K562 (cell line): ENCODE data around the gene TMEM184C. TPM values are rescaled to one million over a fixed set of nuclear protein-coding genes. Genes with fewer than 3 reads are reported as not detected.

ENCODE experiments used
- ARID4B ChIP-seq: sonication (generic); formaldehyde crosslinking; IDR thresholded peaks from 2 replicates; pipeline ENCODE4 v1.8.0; 2022; ENCODE audit warnings: mild to moderate bottlenecking, missing genetic modification reagents
- ASH1L ChIP-seq: fragments of 450-650 bp; IDR thresholded peaks from 2 replicates; pipeline ENCODE4 v1.6.1; 2018; ENCODE audit warnings: borderline replicate concordance, mild to moderate bottlenecking, low read depth; ENCODE audit not compliant: partially characterized antibody
- DIDO1 ChIP-seq: fragments of 450-650 bp; IDR thresholded peaks from 2 replicates; pipeline ENCODE4 v1.6.1; 2016; ENCODE audit warnings: low read depth, missing biosample characterization, missing genetic modification characterization
- GABPA ChIP-seq: fragments of 200-800 bp; sonication (Bioruptor generic); conservative IDR thresholded peaks from 2 replicates; pipeline ENCODE4 v1.6.1; 2016; ENCODE audit warnings: low read depth, missing genetic modification characterization, missing compliant biosample characterization
- JUND ChIP-seq, 2 experiments: IDR thresholded peaks; 2 replicates in 1 of 2; 3 replicates in 1 of 2; pipeline ENCODE4 v1.6.1; 2011; ENCODE audit warnings: borderline replicate concordance in 2 of 2, low read depth in 2 of 2, low read length in 2 of 2, improper control_type of control experiment in 1 of 2, missing biosample characterization in 1 of 2, missing genetic modification characterization in 1 of 2, missing genetic modification reagents in 1 of 2
- MAZ ChIP-seq, 2 experiments: fragments of 450-650 bp in 1 of 2; sonication (generic) in 1 of 2; formaldehyde crosslinking; IDR thresholded peaks in 1 of 2; conservative IDR thresholded peaks in 1 of 2; 2 replicates each; pipeline versions ENCODE4 v1.4.0 to v1.5.0; 2020; ENCODE audit warnings: mild to moderate bottlenecking in 1 of 2, missing genetic modification reagents in 1 of 2
- NR4A1 ChIP-seq, 2 experiments: fragments of 250-450 bp in 1 of 2; fragments of 450-650 bp in 1 of 2; sonication (Bioruptor Pico) in 1 of 2; IDR thresholded peaks; 2 replicates each; pipeline versions ENCODE4 v1.4.0 to v1.6.1; 2016 to 2020; ENCODE audit warnings: mild to moderate bottlenecking in 2 of 2, missing compliant biosample characterization in 1 of 2, missing genetic modification characterization in 1 of 2, moderate library complexity in 1 of 2
- polyA plus RNA-seq, 8 experiments: library from polyadenylated mRNA; depleted of rRNA in 4 of 8; stranded (reverse) in 5 of 8; unstranded in 3 of 8; fragments of >200 nt; fragmentation: Nextera tagmentation in 2 of 8; fragmentation: Illumina TruSeq in 1 of 8; extraction: Ambion mirVana in 2 of 8; extraction: Trizol in 1 of 8; gene quantifications; 2 replicates each; pipeline versions ENCODE4 v1.2.1 to v1.2.3, GENCODE V29; 2011 to 2014; ENCODE audit warnings: inconsistent platforms in 1 of 8, missing spikeins in 1 of 8
- total RNA-seq, 7 experiments: library from RNA; depleted of rRNA in 6 of 7; stranded (reverse); fragments of >200 nt in 6 of 7; fragmentation: Illumina TruSeq in 2 of 7; extraction: Trizol in 2 of 7; gene quantifications; 2 replicates each; pipeline versions ENCODE4 v1.2.1 to v1.2.3, GENCODE V29; 2011 to 2021; ENCODE audit warnings: low replicate concordance in 1 of 7

The TMEM184C gene
- total and polyA plus RNA-seq, 9 of the 15 experiments (the other 6 are each of a cell fraction or from before 2014, with no cell fraction given) = 3.9 to 24.2 (median 18.2) TPM

- TF ChIP-seq ARID4B (CRISPR knock-in tag) = 0 out of 2 replicates have a peak, but pooled peaks have one; percentile 54
- peak; percentile 87 for TF ChIP-seq DIDO1 (tag)
- TF ChIP-seq ASH1L = peak; percentile 73
- peak; percentile 95 for TF ChIP-seq GABPA (tag)
- 0 out of 4 replicates have a peak, but pooled peaks of 1 of the 2 experiments have one; percentile 43 for TF ChIP-seq MAZ (CRISPR knock-in tag; conservative IDR thresholded peaks at IDR 0.05 in 1 of 2, IDR thresholded peaks at IDR 0.05 in 1 of 2)
- 0 out of 2 replicates have a peak, but pooled peaks have one; percentile 43 for TF ChIP-seq NR4A1 (CRISPR knock-in tag; IDR thresholded peaks at IDR 0.05)
- TF ChIP-seq NR4A1 (tag; IDR thresholded peaks at IDR 0.05) = no peak
- peak; percentile 25; the same call in 1 of the 2 replicates for TF ChIP-seq JUND (IDR thresholded peaks at IDR 0.05; ENCODE audit: borderline replicate concordance, low read depth, low read length)
- TF ChIP-seq JUND (tag; IDR thresholded peaks at IDR 0.05; ENCODE audit: borderline replicate concordance, low read depth, low read length) = no peak
Observed at GRCh38 chr4:147617173-147617840, at the start of gene TMEM184C (continued).
